Prostate gland (tissue), 2 donors: ENCODE results near the gene ZNF532.
"Not testable (repeated sequence)": the region's sequence is repeated elsewhere in the genome, so short reads cannot be mapped to it uniquely, and the experiment has no call there.

Experiments
- POLR2A ChIP-seq: fragments of 450-650 bp; IDR thresholded peaks from one replicate; pipeline ENCODE4 v1.6.1; 2016; ENCODE audit warnings: antibody characterized with exemption, mild to moderate bottlenecking
- POLR2AphosphoS5 ChIP-seq: sonication (generic); formaldehyde crosslinking; IDR thresholded peaks from one replicate; pipeline ENCODE4 v1.6.1; 2017; ENCODE audit warnings: antibody characterized with exemption
- TF ChIP-seq, protein P1 (sequence below), 4 experiments: fragments of 200-600 bp in 2 of 4; fragments of 450-650 bp in 2 of 4; sonication (generic) in 2 of 4; IDR thresholded peaks; 1 replicate in 3 of 4; 2 replicates in 1 of 4; pipeline ENCODE4 v1.5.1; 2016 to 2019; ENCODE audit warnings: antibody characterized with exemption in 4 of 4, mild to moderate bottlenecking in 2 of 4, moderate library complexity in 2 of 4

DNA sequence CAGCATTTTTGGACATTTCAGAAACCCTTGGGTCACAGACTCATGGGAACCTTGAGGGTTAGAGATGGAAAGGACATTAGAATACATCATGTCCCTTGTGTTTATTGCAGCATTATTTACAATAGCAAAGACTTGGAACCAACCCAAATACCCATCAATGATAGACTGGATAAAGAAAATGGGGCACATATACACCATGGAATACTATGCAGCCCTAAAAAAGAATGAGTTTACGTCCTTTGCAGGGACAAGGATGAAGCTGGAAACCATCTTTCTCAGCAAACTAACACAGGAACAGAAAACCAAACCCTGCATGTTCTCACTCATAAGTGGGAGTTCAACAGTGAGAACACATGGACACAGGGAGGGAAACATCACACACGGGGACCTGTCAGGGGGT, 160.9 kb downstream of the ZNF532 start:
- TF ChIP-seq, protein P1, sequence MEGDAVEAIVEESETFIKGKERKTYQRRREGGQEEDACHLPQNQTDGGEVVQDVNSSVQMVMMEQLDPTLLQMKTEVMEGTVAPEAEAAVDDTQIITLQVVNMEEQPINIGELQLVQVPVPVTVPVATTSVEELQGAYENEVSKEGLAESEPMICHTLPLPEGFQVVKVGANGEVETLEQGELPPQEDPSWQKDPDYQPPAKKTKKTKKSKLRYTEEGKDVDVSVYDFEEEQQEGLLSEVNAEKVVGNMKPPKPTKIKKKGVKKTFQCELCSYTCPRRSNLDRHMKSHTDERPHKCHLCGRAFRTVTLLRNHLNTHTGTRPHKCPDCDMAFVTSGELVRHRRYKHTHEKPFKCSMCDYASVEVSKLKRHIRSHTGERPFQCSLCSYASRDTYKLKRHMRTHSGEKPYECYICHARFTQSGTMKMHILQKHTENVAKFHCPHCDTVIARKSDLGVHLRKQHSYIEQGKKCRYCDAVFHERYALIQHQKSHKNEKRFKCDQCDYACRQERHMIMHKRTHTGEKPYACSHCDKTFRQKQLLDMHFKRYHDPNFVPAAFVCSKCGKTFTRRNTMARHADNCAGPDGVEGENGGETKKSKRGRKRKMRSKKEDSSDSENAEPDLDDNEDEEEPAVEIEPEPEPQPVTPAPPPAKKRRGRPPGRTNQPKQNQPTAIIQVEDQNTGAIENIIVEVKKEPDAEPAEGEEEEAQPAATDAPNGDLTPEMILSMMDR (IDR thresholded peaks at IDR 0.05): not testable (repeated sequence)
- not testable (repeated sequence) for TF ChIP-seq POLR2AphosphoS5, POLR2A
